ENCODE data around the gene UBE2N.

Gene UBE2N, protein sequence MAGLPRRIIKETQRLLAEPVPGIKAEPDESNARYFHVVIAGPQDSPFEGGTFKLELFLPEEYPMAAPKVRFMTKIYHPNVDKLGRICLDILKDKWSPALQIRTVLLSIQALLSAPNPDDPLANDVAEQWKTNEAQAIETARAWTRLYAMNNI

GRCh38 chr12:93441617-93442410, at the start of gene UBE2N:
Gene UBE2N, minus strand, starts transcription at chr12:93441947. Its CDS starts 63 bp downstream, at chr12:93441884.
- peak; percentile 97 for DNase-seq

GRCh38 chr12:93484315-93484981, 42.7 kb upstream of the UBE2N start:
- DNase-seq: no peak

DNA sequence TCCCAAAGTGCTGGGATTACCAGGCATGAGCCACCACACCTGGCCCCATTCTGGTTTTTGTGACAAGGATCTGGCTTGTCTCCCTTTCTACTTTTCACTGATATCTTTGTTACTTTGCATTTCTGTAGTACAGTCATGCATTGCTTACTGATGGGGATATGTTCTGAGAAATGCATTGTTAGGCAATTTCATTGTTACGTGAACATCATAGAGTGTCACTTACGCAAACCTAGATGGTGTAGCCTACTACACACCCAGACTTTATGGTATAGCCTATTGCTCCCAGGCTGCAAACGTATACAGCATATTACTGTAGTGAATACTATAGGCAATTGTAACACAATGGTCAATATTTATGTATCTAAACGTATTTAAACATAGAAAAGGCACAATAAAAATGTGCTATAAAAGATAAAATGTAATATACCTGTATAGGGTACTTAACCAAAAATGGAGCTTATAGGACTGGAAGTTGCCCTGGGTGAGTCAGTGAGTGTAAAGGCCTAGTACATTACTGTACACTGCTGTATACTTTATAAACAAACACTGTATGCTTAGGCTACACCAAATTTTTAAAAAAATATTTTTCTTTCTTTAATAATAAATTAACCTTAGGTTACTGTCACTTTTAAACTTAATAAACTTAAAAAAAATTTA, 41.5 kb upstream of the UBE2N start:
- DNase-seq: no peak

GRCh38 chr12:93482721-93483120, 41.0 kb upstream of the UBE2N start:
- no peak for DNase-seq

DNA sequence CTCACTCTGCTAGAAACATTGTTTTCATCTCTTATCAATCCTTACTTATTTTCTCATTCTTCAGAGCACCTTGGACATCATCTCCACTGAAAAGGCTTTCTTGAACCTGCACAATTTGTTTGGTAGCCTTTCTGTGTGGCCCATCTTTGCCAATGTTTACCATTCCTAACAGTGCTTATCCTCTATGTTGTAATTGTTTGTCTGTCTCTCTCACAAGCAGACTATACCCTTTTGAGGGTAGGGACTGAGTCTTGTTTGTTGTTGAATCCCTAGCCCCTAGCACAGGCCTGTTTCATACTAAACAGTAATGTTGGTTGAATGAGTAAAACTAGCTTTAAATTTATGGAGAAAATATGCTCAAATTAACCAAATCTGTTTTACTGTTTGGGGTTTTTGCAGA, 34.8 kb upstream of the UBE2N start:
- no peak for DNase-seq

- no peak for DNase-seq
Measured at GRCh38 chr12:93469386-93469785, 27.6 kb upstream of the UBE2N start.

DNA sequence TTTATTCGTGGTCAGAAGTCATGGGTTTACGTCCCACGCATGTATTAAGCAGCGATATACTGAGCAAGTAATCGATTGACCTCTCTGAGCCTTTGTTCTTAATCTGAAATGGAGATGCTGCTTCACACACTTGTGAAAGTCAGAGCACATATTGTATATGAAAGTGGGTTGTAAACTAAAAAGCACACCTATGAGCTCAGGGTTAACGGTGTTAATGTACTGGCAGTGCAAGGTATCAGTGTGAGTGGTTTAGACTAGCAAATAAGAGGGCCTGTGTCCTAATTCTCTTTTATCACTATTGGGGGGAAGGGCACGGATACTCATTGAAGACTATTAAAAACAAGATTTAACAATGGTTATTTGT, 26.2 kb upstream of the UBE2N start:
- no peak for DNase-seq

DNA sequence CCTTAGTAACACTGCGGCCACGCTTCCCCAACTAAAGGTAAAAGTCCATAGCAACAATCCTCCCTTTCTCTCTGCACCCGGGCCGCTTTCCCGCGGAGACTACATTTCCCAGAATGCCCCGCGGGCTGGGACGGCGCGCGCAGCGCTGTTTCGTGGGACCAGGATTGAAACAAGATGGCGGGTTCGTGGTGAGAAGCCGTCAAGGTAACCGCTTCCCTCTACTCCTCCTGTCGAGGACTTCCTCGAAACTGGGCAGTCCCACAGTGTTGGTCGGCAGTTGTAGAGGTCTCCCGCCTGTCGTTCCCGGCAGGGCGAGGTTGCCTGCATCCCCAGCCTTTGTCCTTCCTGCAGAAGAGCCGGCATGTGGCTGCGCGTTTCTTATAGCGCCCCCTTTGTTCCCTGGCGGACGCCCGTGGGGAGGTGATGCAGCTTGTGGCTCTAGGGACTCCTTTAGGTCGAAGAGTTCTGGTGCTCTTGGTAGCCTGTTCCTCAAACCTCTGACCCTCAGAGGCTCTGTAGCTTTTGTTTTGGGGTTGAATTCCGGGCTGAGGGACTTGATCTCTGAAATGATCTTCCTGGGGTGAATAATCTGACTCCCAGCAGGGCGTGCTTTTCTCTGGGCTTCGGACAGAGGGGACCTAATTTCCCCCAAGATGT, 25.7 kb upstream of the UBE2N start, which contains the start of gene MRPL42:
TSS of gene MRPL42 (plus strand) at position 164 of the 657 bp plus-strand sequence. CDS start 1,772 bp downstream, outside the sequence.
- peak; percentile 91 for DNase-seq

DNA sequence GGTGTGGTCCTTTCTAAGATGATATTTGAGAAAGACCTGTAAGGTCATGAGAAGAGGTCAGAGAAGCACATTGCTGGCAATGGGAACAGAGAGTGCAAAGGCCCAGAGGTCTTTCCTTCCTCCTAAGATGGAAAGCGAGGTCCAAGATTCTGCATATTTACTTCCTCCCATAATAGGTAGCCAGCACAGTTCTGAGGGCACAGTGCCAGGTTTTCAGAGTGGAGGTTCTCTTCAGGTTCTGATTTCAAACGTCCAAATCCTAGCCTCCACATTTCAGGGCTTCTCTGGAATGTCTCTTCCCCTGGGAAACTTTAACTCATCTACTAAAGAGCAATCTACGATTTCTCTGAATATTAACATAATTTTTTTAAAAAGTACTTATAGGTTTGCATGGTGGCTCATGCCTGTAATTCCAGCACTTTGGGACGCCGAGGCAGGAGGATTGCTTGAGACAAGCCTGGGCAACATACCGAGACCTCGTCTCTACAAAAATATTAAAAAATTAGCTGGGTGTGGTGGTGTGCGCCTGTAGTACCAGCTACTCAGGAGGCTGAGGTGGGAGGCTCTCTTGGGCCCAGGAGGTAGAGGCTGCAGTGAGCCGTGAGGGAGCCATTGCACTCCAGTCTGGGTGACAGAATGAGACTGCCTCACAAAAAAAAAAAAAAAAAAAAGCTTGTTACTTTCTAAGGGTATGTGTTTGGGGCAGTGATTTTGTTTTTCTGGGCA, 25.0 kb upstream of the UBE2N start:
- no peak for DNase-seq

DNA sequence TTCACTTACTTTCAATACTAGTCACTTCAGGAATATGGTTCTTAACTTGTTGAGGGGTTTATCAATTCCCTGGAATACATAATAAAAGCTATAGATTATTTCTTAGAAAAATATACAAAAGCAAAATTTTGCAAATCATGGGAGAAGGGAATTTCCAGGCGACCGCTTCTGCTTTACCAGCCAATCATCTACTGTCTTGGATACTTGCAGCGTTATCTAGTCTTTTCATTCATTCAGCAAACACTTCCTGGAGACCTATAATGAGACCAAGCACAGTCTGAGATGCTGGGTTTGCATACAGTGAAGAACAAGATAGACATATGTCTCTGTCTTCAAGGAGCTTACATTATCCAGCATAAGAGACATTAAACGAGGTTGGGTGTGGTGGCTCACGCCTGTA, 24.1 kb upstream of the UBE2N start:
- DNase-seq: no peak

- no peak for DNase-seq
Measured at GRCh38 chr12:93461503-93461902, 19.8 kb upstream of the UBE2N start.

- DNase-seq: no peak
Measured at GRCh38 chr12:93460902-93461301, 19.2 kb upstream of the UBE2N start.

- no peak for DNase-seq
Measured at GRCh38 chr12:93460003-93460402, 18.3 kb upstream of the UBE2N start.

GRCh38 chr12:93459097-93459496, 17.4 kb upstream of the UBE2N start:
- no peak for DNase-seq

GRCh38 chr12:93456077-93456476, 14.3 kb upstream of the UBE2N start:
- no peak for DNase-seq

- DNase-seq: no peak
Measured at GRCh38 chr12:93453633-93454032, 11.9 kb upstream of the UBE2N start.

DNA sequence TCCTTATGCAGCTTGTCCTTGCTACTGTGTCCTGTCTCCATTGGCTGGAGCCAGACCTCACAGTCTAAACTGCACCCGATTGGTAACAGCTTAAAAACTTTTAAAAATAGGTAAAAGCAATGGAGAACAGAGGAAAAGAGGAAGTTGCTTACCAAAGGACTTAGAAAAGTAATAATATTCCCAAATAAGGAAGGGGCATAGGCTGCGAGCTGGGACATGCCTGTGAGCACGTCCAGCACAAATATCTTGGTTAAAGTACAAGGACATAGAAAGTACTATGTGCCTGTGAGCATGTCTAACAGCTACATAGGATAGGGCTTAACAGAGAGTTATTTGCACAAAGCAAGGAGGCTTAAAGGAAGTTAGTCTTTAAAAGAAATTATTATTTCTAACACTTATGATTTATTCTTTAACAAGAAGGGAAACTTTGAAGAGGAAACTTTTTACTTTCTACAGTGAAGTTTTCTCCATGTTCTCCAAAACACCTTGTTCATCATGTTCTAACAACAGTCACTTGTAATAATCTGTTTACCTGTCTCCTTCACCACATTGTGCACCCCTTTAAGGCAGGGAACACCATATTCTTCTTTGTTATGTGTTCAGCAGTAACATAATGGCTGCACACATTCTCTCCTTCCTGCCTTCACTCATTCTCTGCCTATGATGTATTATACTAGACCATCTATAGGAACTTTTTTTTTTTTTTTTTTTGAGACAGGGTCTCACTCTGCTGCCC, 9.8 kb upstream of the UBE2N start:
- DNase-seq: no peak

- no peak for DNase-seq
Measured at GRCh38 chr12:93449277-93449676, 7.5 kb upstream of the UBE2N start.

DNA sequence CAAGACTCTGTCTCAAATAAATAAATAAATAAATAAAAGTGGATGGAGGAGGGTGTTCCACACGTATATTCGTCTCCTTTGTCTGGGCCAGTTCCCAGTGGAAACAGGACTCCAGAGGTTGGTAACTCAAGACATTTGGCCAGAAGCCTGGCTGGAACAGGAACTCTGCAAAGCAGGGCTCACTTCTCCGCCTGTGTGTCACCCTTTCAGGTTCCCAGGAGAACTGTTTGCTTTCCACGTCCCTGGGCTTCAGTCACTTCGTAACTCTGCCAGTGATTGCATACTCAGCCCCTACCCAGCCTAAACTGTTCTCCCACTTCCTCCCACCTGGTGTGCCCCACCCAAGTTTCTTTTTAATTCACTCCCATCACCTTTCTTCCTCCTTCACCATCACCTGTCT, 7.0 kb upstream of the UBE2N start:
- DNase-seq: no peak

DNA sequence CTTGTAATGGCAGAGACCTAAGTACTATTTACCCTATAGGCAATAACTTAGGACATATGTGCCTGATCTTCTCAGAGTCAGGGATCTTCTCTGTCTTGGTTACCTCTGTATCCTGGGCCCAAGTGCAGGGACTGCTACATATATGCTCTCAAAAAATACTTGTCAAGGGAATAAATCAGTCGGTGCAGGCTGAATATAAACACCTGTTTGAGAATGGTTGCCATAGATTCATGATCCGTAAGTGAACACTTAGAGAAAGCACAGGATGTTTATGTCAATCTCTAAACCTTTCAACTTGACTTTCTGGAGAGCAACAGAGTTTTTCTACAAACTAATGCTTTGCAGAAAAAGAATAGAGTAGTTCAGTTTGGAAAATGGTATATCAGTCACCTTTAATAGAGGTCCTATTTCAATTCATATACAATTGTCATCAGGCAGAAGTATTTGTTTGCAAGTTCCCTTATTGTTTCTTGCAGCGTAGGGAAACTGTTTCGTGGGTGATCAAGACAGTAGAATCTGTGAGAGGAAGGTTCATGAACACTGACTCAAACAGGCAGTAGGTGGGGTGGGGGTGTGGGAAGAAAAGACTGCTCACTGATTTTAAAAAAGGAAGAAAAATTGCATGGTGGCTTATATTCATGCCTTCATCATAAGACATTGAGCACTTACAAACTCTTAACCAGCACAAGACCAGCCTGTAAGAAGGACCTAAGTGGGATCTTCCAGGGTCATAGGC, 6.0 kb upstream of the UBE2N start:
- DNase-seq: peak; percentile 64

DNA sequence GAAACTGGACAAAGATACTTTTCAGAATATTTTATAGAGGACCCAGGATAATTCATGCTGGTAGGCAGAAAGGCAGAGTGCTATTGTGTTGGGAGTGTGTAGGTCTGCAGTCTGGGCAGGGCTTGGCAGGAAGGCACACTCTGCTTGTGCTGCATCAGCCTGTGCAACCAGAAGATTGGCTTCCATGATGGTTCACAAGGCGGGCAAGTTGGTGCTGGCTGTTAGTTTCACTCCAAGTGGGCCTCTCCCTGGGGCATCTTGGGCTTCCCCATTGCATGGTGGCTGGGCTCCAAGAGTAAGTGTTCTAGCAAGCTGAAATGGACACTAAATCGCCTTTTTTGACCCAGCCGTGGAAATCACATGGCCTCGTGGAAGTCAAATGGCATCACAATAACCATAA, 1.8 kb upstream of the UBE2N start:
- no peak for DNase-seq

All from suppressor macrophage treated with lipopolysaccharide for 4 hours (primary cell).